ENCODE results near the gene ATP13A3.
"Not testable (repeated sequence)": the region's sequence is repeated elsewhere in the genome, so short reads cannot be mapped to it uniquely, and the experiment has no call there.

The ATP13A3 gene

DNA sequence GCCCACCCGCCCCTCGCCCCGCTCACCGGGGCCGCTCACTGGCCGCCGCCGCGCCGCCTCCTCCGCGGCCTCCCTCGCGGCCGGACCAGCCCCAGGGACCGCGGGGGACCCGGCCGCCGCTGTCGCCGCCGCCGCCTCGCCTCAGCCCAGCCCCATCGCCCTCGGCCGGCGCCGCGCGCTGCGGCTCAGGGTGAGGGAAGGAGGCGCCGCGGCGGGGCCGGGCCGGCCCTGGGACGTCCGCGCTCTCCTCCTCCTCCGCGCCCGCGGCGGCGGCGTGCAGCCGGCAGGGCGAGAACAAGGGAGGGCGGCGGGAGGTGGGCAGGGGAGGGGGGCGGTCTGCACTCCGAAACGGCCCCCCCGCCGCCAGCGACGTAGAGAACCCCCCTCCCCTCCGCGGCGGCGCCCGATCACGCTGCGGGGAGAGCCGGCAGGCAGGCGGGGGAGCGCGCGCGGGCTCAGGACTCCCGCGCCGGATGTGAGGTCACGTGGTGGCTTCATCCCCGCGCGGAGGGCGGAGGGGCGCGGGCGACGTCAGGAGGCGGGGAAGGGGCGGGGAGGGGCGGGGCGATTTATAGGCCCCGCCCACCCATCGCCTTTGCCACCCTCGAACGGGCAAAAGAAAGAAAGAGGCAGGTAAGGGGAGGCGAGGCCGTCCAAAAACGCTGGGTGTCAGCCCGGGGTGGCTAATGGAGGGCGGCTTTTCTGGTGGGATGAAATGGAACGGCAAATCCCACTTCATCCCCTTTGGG is at the start of gene ATP13A3:
TSS of gene ATP13A3 (minus strand) at position 463 of the 749 bp plus-strand sequence. CDS start 24,812 bp downstream, outside the sequence.
- H3K36me3 ChIP-seq (replicated peaks; ENCODE audit: low read depth, low read length), result peaks cover 19% of the 10 kb centered on the region
- H3K9ac ChIP-seq (ENCODE audit: low read length), result peak within 1 kb of the TSS; percentile 90
- peaks cover 59% of the 10 kb centered on the region for H3K4me1 ChIP-seq (ENCODE audit: low read length)
- H3K27me3 ChIP-seq (ENCODE audit: low read depth, low read length), result no peaks in the 10 kb centered on the region
- H4K20me1 ChIP-seq (ENCODE audit: insufficient read depth, low read length), result peaks cover 31% of the 10 kb centered on the region
- H3K79me2 ChIP-seq (ENCODE audit: low read length), result peaks cover 49% of the 10 kb centered on the region
- TF ChIP-seq EZH2phosphoT487 (IDR thresholded peaks at IDR 0.05; ENCODE audit: low read depth), result no peak
- no peak for TF ChIP-seq CTCF (IDR thresholded peaks at IDR 0.05; ENCODE audit: low read depth, low read length)
- H3K4me2 ChIP-seq (ENCODE audit: low read length), result peak within 1 kb of the TSS; percentile 95
- peak within 1 kb of the TSS; percentile 65 for H3K27ac ChIP-seq (ENCODE audit: low read length)
- H2AFZ ChIP-seq (ENCODE audit: low read depth, low read length), result peak within 1 kb of the TSS; percentile 32; the same call in 1 of the 2 replicates
- H3K9me3 ChIP-seq (ENCODE audit: insufficient read depth, low read length), result no peaks in the 10 kb centered on the region
- H3K4me3 ChIP-seq (ENCODE audit: low read length), result peak within 1 kb of the TSS; percentile 95

GRCh38 chr3:194535199-194535598 is 48.4 kb upstream of the ATP13A3 start:
- not testable (repeated sequence) for H3K9ac ChIP-seq (ENCODE audit: low read length); H3K4me2 ChIP-seq (ENCODE audit: low read length); H3K27me3 ChIP-seq (ENCODE audit: low read depth, low read length); H3K4me3 ChIP-seq (ENCODE audit: low read length); H2AFZ ChIP-seq (ENCODE audit: low read depth, low read length); H3K79me2 ChIP-seq (ENCODE audit: low read length); H3K27ac ChIP-seq (ENCODE audit: low read length); H3K4me1 ChIP-seq (ENCODE audit: low read length); H4K20me1 ChIP-seq (ENCODE audit: insufficient read depth, low read length); H3K36me3 ChIP-seq (replicated peaks; ENCODE audit: low read depth, low read length)
- H3K9me3 ChIP-seq (ENCODE audit: insufficient read depth, low read length), result peaks cover 11% of the 10 kb centered on the region; the same call in 1 of the 2 replicates

DNA sequence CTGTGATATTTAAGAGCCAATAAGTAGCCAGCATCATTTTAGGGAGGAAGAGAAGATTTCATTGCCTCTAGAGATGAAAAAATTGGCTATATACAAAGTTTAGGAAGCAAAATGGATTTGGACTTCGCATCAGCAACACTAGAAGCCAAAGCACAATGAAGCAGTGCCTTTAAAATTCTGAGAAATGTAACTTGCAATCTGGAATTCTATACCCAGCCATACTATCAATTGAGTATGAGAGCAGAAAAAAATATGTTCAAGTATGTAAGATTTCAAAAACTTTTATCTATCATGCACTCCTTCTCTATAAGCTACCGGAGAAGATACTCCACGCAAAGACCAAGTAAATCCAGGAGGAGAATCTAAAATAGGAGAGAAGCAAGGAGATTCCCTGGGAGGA is 47.4 kb upstream of the ATP13A3 start:
- H3K27me3 ChIP-seq (ENCODE audit: low read depth, low read length), result no peaks in the 10 kb centered on the region
- H3K9ac ChIP-seq (ENCODE audit: low read length), result no peak overlapping the region
- H3K36me3 ChIP-seq (replicated peaks; ENCODE audit: low read depth, low read length), result peaks cover 5% of the 10 kb centered on the region
- no peaks in the 10 kb centered on the region for H3K79me2 ChIP-seq (ENCODE audit: low read length)
- H3K4me3 ChIP-seq (ENCODE audit: low read length), result no peak overlapping the region
- H3K4me2 ChIP-seq (ENCODE audit: low read length), result no peak overlapping the region
- no peaks in the 10 kb centered on the region for H4K20me1 ChIP-seq (ENCODE audit: insufficient read depth, low read length)
- no peak overlapping the region for H2AFZ ChIP-seq (ENCODE audit: low read depth, low read length)
- no peak for TF ChIP-seq EZH2phosphoT487 (IDR thresholded peaks at IDR 0.05; ENCODE audit: low read depth)
- TF ChIP-seq CTCF (IDR thresholded peaks at IDR 0.05; ENCODE audit: low read depth, low read length), result no peak
- peaks cover 11% of the 10 kb centered on the region; the same call in 1 of the 2 replicates for H3K9me3 ChIP-seq (ENCODE audit: insufficient read depth, low read length)
- H3K4me1 ChIP-seq (ENCODE audit: low read length), result no peaks in the 10 kb centered on the region
- no peak overlapping the region for H3K27ac ChIP-seq (ENCODE audit: low read length)

DNA sequence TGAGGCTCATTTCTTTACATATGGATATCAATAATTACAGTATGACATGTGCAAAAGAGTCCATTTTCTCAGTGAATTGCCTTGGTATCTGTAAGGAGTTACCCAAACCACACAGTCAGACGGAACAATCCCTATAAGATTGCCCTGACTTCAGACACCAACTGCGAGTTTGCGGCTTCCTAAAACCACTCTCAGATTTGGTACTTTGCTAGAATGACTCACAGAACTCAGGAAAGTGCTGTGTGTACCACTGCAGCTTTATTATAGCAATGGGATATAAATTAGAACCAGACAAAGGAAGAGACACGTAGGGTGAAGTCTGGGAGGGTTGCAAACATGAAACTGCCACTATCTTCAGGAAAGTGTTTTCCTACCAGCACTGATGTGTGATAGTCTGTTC is 45.8 kb upstream of the ATP13A3 start:
- H3K36me3 ChIP-seq (replicated peaks; ENCODE audit: low read depth, low read length), result peaks cover 5% of the 10 kb centered on the region
- no peaks in the 10 kb centered on the region for H3K79me2 ChIP-seq (ENCODE audit: low read length)
- no peaks in the 10 kb centered on the region for H3K4me1 ChIP-seq (ENCODE audit: low read length)
- TF ChIP-seq CTCF (IDR thresholded peaks at IDR 0.05; ENCODE audit: low read depth, low read length) (no peak), EZH2phosphoT487 (IDR thresholded peaks at IDR 0.05; ENCODE audit: low read depth) (no peak)
- H3K9ac ChIP-seq (ENCODE audit: low read length), result no peak overlapping the region
- H3K4me2 ChIP-seq (ENCODE audit: low read length), result no peak overlapping the region
- H3K27ac ChIP-seq (ENCODE audit: low read length), result no peak overlapping the region
- peaks cover 11% of the 10 kb centered on the region; the same call in 1 of the 2 replicates for H3K9me3 ChIP-seq (ENCODE audit: insufficient read depth, low read length)
- no peaks in the 10 kb centered on the region for H3K27me3 ChIP-seq (ENCODE audit: low read depth, low read length)
- H2AFZ ChIP-seq (ENCODE audit: low read depth, low read length), result no peak overlapping the region
- H4K20me1 ChIP-seq (ENCODE audit: insufficient read depth, low read length), result no peaks in the 10 kb centered on the region
- H3K4me3 ChIP-seq (ENCODE audit: low read length), result no peak overlapping the region

All from OCI-LY3 (cell line).